GM21390 (cell line): ENCODE measurements around the gene PTPRN.

Experiments
- ATAC-seq: cut with Tn5 transposase; IDR thresholded peaks from one replicate; pipeline ENCODE4 v1.9.1; 2021; ENCODE audit not compliant: unreplicated experiment

Gene PTPRN

GRCh38 chr2:219246559-219246958, 62.6 kb downstream of the PTPRN start:
- no peak for ATAC-seq

DNA sequence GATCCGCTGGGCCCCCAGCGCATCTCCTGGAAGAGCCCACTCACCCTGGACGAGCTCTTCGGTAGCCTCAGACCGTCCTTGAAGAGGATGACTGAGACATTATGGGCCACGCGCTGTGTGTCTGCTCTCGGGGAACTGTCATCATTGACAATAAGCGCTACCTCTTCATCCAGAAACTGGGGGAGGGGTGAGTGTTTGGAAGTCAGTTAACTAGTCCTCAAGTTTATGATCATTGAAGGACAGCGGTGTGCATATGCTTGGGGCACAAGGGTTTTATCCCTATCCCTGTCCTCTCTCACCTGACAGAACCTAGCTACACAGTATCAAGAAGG, 63.3 kb downstream of the PTPRN start:
- ATAC-seq, result no peak

DNA sequence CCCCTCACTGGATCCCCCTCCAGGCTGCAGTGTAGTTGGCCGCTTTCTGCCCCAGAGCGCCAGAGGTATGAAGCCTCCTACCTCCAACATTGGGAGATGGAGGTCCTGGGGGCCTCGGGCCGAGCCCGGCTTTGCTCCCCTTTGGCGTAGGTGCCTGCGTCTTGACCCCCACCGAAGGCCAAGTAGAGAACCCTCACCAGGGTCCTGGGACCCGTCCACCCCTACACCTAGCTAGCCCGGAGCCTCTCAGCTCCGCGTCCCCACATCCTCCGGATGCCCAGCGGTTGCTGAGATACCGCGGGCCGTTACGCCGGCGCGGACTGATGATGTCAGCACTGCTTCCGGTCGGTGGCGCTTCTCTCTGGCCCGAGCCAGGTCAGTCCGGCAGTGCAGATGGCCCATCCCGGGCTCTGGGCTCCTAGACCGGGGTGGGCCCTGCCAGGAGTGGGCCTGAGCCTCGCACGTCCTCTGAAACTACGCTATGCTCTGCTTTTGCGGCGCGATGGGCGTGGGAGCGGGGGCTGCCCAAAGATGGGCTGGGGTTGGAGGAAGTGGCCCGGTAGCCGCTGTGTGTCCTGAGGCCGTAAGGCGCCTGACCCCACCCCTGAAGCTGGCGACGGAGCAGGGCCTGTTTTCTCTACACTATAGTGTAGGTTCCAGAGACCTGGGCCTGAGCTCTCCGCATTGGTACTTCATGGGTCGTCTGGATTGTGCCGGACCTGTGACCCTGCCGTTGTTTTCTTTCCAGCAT, 63.9 kb downstream of the PTPRN start, which contains the start of the genes GLB1L and STK16:
GLB1L (minus strand) TSS at position 297 of the 751 bp plus-strand sequence. CDS start 1,871 bp downstream, outside the sequence.
STK16 (plus strand) TSS at position 332 of the 751 bp plus-strand sequence. CDS start 521 bp downstream, outside the sequence.
- ATAC-seq, result peak; percentile 69

DNA sequence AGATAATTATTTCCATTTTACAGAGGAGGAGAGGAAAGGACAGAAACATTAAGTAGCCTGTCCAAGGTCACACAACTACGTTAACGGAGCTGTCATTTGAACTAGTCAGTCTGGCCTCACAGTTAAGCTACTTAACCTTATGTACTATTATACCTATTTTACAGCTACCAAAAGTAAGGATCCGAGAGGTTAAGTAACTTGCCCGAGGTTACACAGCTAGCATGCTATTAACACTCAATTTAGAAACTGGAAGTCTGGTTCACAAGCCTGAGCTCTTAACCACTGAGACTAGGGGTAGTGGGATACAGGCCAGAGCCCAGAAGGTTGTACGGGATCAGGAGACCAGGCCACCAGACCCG, 64.4 kb downstream of the PTPRN start:
- ATAC-seq, result no peak

DNA sequence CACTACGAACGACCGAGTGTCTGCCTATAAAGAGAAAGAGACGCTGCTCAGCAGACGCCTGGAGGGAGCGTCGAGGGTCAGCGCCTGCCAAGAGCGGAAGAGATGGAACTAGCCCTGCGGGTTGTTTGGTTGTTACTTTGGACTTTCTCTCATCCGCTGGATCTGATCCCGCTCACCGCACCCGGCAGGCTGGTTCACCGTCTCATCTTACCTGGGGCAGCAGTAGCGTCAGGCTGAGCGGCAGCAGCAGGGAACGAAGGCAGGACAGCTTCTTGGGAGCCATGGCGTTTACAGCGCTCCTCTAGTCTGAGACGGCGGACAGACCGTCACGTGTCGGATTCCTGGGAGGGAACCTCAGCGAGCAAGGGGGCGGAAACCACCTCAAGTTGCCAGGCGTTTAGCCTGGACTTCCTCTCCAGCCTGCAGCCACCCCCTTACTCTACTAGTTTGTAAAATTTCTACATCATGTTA, 65.9 kb downstream of the PTPRN start:
- ATAC-seq, result no peak
